Activated CD4-positive, alpha-beta T cell treated with anti-CD3 and anti-CD28 coated beads, Interleukin-2, amount 50 U/mL, for 48 hours (primary cell): ENCODE measurements around the gene RMND1.
A peak's percentile ranks its signal among the peaks of the same experiment; 100 is the strongest.
"Not testable (repeated sequence)": the region's sequence is repeated elsewhere in the genome, so short reads cannot be mapped to it uniquely, and the experiment has no call there.

Experiments
- DNase-seq, 2 experiments: peaks; one replicate each; pipeline ENCODE4 v3.0.0-alpha.2; 2020

The RMND1 gene

GRCh38 chr6:151451950-151452749 is at the start of gene RMND1:
Gene RMND1, minus strand, starts transcription at chr6:151452126. Its CDS starts 6,315 bp downstream, at chr6:151445811.
- DNase-seq, result peak; percentile 99

GRCh38 chr6:151499551-151499950 is 47.6 kb upstream of the RMND1 start:
- DNase-seq, result no peak

- DNase-seq, result no peak
Observed at GRCh38 chr6:151498327-151498726, 46.4 kb upstream of the RMND1 start.

GRCh38 chr6:151497905-151498304 is 46.0 kb upstream of the RMND1 start:
- DNase-seq, result no peak

- DNase-seq, result no peak
Observed at GRCh38 chr6:151495380-151495779, 43.5 kb upstream of the RMND1 start.

- DNase-seq, result no peak
Observed at GRCh38 chr6:151494936-151495320, 43.0 kb upstream of the RMND1 start.

- peak; percentile 7 to 30 for DNase-seq
Observed at GRCh38 chr6:151494235-151494935, 42.5 kb upstream of the RMND1 start.

GRCh38 chr6:151493804-151494234 is 41.9 kb upstream of the RMND1 start, which contains the start of gene CCDC170:
Gene CCDC170, plus strand, starts transcription at chr6:151494017. Its CDS starts 112 bp downstream, at chr6:151494129.
- DNase-seq, result peak; percentile 12 to 15

GRCh38 chr6:151493161-151493803 is 41.4 kb upstream of the RMND1 start:
- DNase-seq, result no peak

GRCh38 chr6:151490996-151491395 is 39.1 kb upstream of the RMND1 start:
- DNase-seq, result no peak

- no peak for DNase-seq
Observed at GRCh38 chr6:151488226-151488625, 36.3 kb upstream of the RMND1 start.

- DNase-seq, result no peak
Observed at GRCh38 chr6:151483994-151484393, 32.1 kb upstream of the RMND1 start.

GRCh38 chr6:151482290-151482689 is 30.4 kb upstream of the RMND1 start:
- DNase-seq, result no peak

- DNase-seq, result no peak
Observed at GRCh38 chr6:151481786-151482185, 29.9 kb upstream of the RMND1 start.

GRCh38 chr6:151478670-151479069 is 26.7 kb upstream of the RMND1 start:
- DNase-seq, result no peak

GRCh38 chr6:151477726-151478125 is 25.8 kb upstream of the RMND1 start:
- no peak for DNase-seq

- DNase-seq, result peak; percentile 38 to 52
Observed at GRCh38 chr6:151475653-151476523, 24.0 kb upstream of the RMND1 start.

- DNase-seq, result no peak
Observed at GRCh38 chr6:151464702-151465101, 12.8 kb upstream of the RMND1 start.

GRCh38 chr6:151461673-151462072 is 9.7 kb upstream of the RMND1 start:
- DNase-seq, result no peak

GRCh38 chr6:151455751-151456398 is 3.9 kb upstream of the RMND1 start:
- not testable (repeated sequence) for DNase-seq

- DNase-seq, result no peak
Observed at GRCh38 chr6:151452750-151453427, 963 bp upstream of the RMND1 start.
